GM21619 (cell line): ENCODE results near the gene NCOA3.
A peak's percentile ranks its signal among the peaks of the same experiment; 100 is the strongest.
"Not testable (repeated sequence)": the region's sequence is repeated elsewhere in the genome, so short reads cannot be mapped to it uniquely, and the experiment has no call there.

Source experiments
- ATAC-seq: cut with Tn5 transposase; IDR thresholded peaks from one replicate; pipeline ENCODE4 v1.9.1; 2021; ENCODE audit not compliant: unreplicated experiment

The NCOA3 gene

DNA sequence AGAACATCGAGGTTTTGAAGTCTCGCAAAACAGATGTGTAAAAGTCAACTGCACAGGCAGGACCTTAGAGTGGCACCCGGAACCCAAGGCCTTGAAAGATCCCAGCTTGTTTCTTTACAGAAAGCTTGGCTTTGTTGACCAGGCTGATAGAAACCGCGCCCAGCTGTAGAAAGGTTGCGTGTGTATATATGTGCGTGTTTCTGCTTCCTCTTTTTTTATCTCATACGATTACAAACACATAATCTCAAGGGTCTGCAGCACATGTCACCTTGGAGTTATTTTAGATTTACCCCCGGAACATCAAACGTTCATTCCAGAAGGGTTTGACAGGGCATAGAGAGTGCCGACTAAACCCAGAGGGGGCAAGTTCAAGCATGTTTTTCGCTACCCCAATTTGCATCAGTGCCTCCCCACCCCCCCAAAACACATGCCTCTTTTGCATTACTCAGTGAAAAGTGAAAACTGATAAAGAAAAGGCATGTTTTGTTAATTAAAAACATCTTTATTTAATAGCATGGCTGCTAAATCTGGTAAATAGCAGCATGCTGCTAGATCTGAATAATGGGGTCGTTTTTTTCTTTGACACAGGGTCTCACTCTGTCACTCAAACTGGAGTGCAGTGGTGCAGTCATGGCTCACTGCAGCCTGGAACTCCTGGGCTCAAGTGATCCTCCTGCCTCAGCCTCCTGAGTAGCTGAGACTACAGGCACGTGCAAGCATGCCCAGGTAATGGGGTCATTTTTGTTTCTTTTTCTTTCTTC lies 33.2 kb upstream of the NCOA3 start:
- peak; percentile 58 for ATAC-seq

DNA sequence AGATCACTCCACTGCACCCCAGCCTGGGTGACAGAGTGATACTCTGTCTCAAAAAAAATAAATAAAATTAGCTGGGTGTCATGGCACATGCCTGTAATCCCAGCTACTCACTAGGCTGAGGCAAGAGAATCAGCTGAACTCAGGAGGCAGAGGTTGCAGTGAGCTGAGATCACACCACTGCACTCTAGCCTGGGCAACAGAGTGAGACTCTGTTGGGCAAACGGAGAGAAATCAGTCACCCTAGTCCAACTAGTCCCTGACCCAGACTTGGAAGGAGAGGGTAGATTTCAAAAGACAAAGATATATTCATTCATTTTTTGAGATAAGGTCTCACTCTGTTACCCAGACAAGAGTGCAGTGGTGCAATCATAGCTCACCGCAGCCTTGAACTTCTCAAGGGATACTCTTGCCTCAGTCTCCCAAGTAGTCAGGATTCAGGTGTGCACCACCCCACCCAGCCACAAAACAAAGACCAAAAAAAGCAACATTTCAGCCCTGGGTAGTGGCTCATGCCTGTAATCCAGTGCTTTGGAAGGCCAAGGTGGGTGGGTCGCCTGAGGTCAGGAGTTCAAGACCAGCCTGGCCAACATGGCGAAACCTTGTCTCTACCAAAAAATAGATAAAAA lies 26.2 kb upstream of the NCOA3 start:
- no peak for ATAC-seq

DNA sequence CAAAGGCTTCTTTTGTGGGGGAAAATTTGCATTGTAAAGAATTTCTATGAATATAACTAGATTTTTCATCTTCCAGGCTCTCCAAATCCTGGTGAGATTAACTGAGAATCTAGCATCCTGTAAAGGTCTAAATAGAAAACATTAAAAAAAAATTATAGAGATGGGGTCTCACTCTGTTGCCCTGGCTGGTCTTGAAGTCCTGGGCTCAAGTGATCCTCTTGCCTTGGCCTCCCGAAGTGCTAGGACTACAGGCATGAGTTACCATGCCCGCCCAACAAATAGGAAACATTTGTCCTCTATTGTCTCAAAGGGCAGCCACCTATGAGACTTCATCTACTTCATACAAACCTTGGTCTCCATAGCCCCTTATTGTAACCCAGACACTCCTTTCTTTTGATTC lies 25.2 kb upstream of the NCOA3 start:
- no peak for ATAC-seq

DNA sequence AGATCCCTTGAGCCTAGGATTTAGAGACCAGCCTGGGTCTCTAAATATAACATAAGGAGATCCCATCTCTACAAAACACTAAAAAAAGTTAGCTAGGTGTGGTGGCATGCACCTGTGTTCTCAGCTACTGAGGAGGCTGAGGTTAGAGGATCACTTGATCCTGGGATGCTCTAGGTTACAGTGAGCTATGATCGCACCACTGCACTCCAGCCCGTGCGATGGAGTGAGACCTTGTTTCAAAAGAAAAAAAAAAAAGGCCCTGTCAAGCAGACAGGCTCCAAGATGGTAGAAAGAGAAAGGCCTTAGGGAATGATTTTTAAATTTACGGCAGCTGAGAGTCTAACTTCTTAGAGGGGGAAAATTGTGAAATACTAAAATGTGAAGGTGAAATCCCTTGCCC lies 22.6 kb upstream of the NCOA3 start:
- ATAC-seq: no peak

- no peak for ATAC-seq
These were observed 22.2 kb upstream of the NCOA3 start for GRCh38 chr20:47479506-47479905.

DNA sequence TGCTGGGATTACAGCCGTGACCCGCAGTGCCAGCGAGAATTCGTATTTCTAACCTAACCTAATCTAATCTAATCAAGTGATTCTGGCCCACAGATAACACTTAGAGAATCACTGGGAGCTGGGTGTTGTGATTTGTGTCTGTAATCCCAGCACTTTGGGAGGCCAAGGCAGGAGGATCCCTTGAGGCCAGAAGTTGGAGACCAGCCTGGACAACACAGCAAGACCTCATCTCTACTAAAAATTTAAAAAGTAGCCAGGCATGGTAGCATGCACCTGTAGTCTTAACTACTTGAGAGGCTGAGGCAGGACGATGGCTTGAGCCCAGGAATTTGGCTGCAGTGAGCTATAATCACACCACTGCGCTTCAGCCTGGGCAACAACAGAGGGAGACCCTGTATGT lies 21.4 kb upstream of the NCOA3 start:
- no peak for ATAC-seq

DNA sequence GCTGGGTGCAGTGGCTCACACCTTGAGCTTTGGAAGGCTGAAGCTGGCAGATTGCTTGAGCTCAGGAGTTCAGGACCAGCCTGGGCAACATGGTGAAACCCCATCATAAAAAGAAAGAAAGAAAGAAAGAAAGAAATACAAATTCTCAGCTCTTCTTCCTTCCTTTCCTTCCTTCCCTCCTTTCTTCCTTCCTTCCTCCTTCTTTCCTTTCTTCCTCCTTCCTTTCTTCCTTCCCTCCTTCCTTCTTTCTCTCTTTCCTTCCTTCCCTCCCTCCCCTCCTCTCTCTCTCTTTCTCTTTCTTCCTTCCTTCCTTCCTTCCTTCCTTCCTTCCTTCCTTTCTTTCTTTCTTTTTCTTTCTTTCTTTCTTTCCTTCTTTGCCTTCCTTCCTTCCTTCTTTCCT lies 21.0 kb upstream of the NCOA3 start:
- no peak for ATAC-seq

DNA sequence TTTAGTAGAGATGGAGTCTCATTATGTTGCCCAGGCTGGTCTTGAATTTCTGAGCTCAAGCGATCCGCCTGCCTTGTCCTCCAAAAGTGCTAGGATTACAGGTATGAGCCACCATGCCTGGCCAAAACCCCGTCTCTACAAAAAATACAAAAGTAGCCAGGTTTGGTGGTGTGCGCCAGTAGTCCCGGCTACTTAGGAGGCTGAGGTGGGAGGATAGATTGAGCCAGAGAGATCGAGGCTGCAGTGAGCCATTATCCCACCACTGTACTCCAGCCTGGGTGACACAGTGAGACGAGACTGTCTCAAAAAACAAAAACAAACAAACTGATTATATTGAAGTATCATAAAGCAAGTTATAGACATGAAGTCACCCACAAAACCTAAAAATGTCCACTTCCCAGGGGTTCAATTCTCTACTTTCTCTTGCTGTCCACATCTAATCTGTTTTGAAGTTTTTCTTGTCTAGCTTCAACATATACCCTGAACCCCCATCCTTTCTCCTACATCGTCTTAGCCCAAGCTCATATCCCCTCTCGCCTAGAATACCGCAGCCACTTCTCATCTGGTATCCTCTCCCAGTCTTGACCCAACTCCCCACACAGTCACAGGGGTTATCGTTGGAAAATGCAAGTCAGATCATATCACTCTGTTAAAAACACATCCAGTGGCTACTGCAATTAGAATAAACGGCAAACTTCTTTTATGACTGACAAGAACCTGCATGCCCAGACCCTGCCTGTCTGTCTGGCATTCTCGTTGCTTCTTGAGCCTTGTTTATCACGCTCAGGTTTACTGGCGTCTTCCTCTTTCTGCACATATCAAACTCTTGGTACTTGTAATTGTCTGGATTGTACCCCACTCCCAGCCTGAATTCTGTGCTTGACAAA lies 20.1 kb upstream of the NCOA3 start:
- no peak for ATAC-seq

- ATAC-seq: no peak
These were observed 19.0 kb upstream of the NCOA3 start for GRCh38 chr20:47482705-47483104.

- ATAC-seq: no peak
These were observed 17.4 kb upstream of the NCOA3 start for GRCh38 chr20:47484303-47484702.

GRCh38 chr20:47487175-47487917 lies 14.3 kb upstream of the NCOA3 start:
- ATAC-seq: peak; percentile 69

- no peak for ATAC-seq
These were observed 12.2 kb upstream of the NCOA3 start for GRCh38 chr20:47489448-47489872.

- ATAC-seq: no peak
These were observed 10.9 kb upstream of the NCOA3 start for GRCh38 chr20:47490795-47491194.

GRCh38 chr20:47492284-47492683 lies 9.4 kb upstream of the NCOA3 start:
- no peak for ATAC-seq

DNA sequence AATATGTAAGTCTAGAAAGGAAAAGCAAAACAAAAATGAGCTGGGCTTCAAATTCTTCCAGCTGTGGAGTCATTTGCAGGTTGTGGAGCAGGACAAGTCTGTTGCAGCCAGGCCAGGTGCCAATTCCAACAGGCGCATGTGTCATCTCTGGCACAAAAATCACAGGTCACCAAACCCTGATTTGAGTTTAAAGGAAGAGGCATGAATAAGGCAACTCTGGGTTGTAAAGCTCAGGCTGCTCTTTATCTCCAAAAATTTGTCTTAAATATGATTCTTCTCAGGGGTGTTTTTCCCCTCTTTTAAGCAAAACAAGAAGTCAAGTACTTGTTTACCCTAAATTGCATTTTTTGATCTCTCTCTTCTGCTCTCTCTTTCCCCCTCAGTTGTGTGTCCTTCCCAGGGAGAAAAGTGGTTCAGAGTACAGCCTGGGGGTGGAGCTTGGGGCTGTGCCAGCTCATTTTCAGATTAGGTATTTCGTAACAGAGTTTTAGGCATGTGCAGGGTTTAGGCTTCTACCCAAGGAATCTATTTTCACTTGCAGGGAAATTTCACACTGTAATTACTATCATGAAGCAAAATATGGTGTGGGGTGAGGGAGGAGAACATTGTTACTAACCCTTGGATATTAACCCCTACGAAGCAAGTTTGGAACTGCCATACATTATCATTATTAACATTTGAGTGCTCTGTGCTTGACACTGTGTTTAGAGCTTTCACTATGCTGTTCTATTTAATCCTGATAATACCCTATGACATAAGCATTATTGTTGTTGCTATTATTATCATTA lies 8.3 kb upstream of the NCOA3 start:
- ATAC-seq: no peak

- no peak for ATAC-seq
These were observed 7.8 kb upstream of the NCOA3 start for GRCh38 chr20:47493963-47494293.

DNA sequence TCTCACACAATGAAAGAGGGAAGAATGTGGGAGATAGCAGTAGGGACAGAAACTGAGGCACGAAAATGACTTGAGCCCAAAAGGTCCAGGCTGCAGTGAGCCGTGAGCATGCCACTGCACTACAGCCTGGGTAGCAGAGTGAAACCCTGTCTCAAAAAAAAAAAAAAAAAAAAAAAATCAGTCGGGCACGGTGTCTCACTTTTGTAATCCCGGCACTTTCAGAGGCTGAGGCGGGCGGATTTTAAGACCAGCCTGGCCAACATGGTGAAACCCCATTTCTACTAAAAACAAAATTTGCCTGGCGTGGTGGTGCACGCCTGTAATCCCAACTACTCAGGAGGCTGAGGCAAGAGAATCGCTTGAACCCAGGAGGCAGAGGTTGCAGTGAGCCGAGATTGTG lies 7.1 kb upstream of the NCOA3 start:
- not testable (repeated sequence) for ATAC-seq

DNA sequence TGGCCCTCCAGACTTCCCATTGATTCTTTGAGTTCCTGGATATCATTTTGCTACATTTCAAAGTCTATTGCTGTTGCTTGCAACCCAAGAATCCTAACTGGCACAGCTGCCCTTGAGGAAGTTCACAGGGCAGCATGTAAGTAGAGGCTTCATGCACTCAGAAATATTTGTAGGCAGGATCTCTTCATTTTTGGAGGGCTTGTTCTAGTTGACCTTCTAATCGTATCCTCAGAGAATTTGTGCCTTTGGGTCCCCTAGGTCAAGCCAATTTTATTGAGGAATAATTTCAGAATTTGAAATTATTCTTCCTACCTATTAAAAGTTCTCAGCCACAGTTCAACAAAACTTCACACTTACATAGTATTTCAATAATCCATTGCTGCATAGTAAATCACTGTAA lies 5.6 kb upstream of the NCOA3 start:
- no peak for ATAC-seq

DNA sequence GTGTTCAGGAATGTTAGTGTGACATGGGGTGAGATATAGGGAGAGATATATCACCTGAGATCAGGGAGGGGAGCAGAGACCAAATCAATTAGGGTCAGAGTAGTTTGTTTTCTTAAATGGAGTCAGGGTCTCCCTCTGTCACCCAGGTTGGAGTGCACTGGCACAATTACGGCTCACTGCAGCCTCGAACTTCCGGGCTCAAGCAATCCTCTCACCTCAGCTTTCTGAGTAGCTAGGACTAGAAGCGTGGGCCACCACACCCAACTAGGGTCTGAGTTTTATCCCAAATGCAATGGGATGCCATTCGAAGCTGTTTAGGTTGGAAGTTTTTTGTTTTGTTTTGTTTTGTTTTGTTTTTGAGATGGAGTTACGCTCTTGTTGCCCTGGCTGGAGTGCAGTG lies 3.1 kb upstream of the NCOA3 start:
- ATAC-seq: no peak

GRCh38 chr20:47499053-47499452 lies 2.6 kb upstream of the NCOA3 start:
- no peak for ATAC-seq
